DMS53 treated with DMSO at 0.1 percent for 48 hours (cell line): Measurements from ENCODE around the gene SNRK.

Experiments
- DNase-seq: peaks from one replicate; lab custom pipeline; 2025; ENCODE audit not compliant: unreplicated experiment; lab: John Stamatoyannopoulos, UW

SNRK gene

GRCh38 chr3:43307226-43307625 lies 20.9 kb downstream of the SNRK start:
- no peak for DNase-seq

- no peak for DNase-seq
Observed at GRCh38 chr3:43307649-43308048, 21.3 kb downstream of the SNRK start.

GRCh38 chr3:43309372-43310305 lies 23.3 kb downstream of the SNRK start:
- no peak for DNase-seq

GRCh38 chr3:43316783-43317460 lies 30.6 kb downstream of the SNRK start:
- no peak for DNase-seq

GRCh38 chr3:43317461-43318316 lies 31.3 kb downstream of the SNRK start:
- DNase-seq: no peak

GRCh38 chr3:43319376-43319775 lies 33.0 kb downstream of the SNRK start:
- no peak for DNase-seq

- DNase-seq: no peak
Observed at GRCh38 chr3:43319794-43320193, 33.5 kb downstream of the SNRK start.

- DNase-seq: no peak
Observed at GRCh38 chr3:43320288-43320687, 33.9 kb downstream of the SNRK start.

- DNase-seq: no peak
Observed at GRCh38 chr3:43323541-43323940, 37.2 kb downstream of the SNRK start.

- DNase-seq: no peak
Observed at GRCh38 chr3:43326891-43327581, 40.7 kb downstream of the SNRK start.

- DNase-seq: no peak
Observed at GRCh38 chr3:43327582-43327979, 41.2 kb downstream of the SNRK start.

- no peak for DNase-seq
Observed at GRCh38 chr3:43328653-43329052, 42.3 kb downstream of the SNRK start.

- DNase-seq: no peak
Observed at GRCh38 chr3:43330981-43331380, 44.6 kb downstream of the SNRK start.

GRCh38 chr3:43331381-43331780 lies 45.0 kb downstream of the SNRK start:
- no peak for DNase-seq

GRCh38 chr3:43334976-43335375 lies 48.6 kb downstream of the SNRK start:
- DNase-seq: no peak

GRCh38 chr3:43335799-43336198 lies 49.5 kb downstream of the SNRK start:
- no peak for DNase-seq

- no peak for DNase-seq
Observed at GRCh38 chr3:43338295-43338694, 52.0 kb downstream of the SNRK start.

- DNase-seq: no peak
Observed at GRCh38 chr3:43340403-43340802, 54.1 kb downstream of the SNRK start.

GRCh38 chr3:43341788-43342187 lies 55.4 kb downstream of the SNRK start:
- no peak for DNase-seq

GRCh38 chr3:43343185-43343584 lies 56.8 kb downstream of the SNRK start:
- DNase-seq: no peak

GRCh38 chr3:43343815-43344214 lies 57.5 kb downstream of the SNRK start:
- no peak for DNase-seq
